GM12801 (cell line): Measurements from ENCODE around the gene SLC2A13.

Experiments
- TF ChIP-seq, protein P1 (sequence below): IDR thresholded peaks from one replicate; pipeline ENCODE4 v1.5.1; 2011; ENCODE audit warnings: control low read depth; ENCODE audit not compliant: insufficient read length; ENCODE audit errors: extremely low read depth

Gene SLC2A13

DNA sequence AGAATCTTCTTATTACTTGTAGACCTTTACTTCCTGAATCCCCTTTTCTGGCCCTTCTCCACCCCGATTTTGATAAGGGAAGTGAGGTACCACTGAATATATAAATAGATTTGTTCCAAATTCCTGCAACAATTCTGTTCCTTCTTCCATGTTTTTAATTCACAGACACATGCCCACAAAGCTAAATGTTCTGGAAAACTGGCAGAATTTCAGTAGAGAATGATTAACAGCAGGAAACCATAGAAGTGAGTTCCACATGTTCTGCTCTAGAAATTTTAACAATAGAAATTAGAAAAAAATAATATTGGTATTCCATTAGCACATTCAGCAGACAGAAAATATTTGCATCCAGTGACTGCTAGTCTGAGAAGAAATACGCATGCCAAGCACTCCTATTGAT is 139.6 kb downstream of the SLC2A13 start:
- TF ChIP-seq, protein P1, sequence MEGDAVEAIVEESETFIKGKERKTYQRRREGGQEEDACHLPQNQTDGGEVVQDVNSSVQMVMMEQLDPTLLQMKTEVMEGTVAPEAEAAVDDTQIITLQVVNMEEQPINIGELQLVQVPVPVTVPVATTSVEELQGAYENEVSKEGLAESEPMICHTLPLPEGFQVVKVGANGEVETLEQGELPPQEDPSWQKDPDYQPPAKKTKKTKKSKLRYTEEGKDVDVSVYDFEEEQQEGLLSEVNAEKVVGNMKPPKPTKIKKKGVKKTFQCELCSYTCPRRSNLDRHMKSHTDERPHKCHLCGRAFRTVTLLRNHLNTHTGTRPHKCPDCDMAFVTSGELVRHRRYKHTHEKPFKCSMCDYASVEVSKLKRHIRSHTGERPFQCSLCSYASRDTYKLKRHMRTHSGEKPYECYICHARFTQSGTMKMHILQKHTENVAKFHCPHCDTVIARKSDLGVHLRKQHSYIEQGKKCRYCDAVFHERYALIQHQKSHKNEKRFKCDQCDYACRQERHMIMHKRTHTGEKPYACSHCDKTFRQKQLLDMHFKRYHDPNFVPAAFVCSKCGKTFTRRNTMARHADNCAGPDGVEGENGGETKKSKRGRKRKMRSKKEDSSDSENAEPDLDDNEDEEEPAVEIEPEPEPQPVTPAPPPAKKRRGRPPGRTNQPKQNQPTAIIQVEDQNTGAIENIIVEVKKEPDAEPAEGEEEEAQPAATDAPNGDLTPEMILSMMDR, result no peak

GRCh38 chr12:39959467-39959866 is 146.4 kb downstream of the SLC2A13 start:
- TF ChIP-seq, protein P1, result no peak

DNA sequence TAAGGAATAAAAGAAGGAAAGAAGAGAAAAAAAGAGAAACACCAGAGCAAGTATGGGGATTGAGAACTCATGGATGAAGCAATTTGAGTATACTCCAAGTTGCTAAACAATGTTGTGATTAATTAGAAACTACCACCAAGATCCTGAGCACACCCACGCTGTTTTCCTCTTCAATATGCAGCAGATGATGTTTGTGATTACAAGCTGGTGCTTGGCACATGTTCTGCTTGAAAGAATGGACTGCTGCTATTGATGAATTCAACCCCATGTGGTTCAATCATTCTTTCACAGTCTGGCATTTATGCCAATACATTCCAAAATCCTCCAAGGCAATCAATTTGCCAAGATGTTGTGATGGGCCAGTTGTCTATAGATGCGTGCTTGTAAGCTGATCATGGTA is 146.8 kb downstream of the SLC2A13 start:
- TF ChIP-seq, protein P1, result no peak

DNA sequence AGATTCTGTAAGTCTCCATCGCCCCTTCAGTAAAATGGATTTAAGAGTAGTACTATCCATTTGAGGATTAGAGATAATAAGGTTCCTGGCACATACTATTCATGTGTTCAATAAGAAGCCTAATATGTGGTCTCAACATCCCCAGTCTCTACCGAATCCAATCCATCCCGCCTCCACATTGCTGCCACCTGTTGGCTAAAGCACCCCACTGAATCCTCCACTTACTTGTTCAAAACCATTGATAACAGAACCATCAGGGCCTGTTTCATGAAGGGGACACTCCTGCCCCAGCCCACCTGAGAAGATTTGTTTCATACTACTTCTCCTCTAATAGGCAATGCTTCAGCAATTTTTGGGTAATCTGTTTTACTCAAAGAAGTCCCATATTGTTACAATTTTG is 147.5 kb downstream of the SLC2A13 start:
- TF ChIP-seq, protein P1, result no peak

DNA sequence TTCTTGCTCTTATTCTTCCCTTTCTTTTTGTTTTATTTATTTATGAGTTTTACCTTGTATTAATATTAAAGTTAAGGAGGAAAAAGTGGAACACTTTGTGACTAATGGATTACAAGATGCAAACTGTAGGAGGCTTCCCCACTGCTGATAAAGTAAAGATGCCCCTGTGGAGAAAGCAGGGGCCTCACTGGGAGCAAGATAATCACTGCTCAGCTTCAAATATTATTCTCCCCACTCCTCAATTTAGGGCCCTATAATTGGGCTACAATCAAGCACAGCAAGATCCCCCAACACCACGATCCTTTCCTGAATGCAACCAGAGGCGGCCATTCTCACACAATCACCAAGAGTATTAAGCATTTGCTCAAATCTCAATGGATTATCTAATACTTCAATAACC is 149.2 kb downstream of the SLC2A13 start:
- TF ChIP-seq, protein P1, result no peak

DNA sequence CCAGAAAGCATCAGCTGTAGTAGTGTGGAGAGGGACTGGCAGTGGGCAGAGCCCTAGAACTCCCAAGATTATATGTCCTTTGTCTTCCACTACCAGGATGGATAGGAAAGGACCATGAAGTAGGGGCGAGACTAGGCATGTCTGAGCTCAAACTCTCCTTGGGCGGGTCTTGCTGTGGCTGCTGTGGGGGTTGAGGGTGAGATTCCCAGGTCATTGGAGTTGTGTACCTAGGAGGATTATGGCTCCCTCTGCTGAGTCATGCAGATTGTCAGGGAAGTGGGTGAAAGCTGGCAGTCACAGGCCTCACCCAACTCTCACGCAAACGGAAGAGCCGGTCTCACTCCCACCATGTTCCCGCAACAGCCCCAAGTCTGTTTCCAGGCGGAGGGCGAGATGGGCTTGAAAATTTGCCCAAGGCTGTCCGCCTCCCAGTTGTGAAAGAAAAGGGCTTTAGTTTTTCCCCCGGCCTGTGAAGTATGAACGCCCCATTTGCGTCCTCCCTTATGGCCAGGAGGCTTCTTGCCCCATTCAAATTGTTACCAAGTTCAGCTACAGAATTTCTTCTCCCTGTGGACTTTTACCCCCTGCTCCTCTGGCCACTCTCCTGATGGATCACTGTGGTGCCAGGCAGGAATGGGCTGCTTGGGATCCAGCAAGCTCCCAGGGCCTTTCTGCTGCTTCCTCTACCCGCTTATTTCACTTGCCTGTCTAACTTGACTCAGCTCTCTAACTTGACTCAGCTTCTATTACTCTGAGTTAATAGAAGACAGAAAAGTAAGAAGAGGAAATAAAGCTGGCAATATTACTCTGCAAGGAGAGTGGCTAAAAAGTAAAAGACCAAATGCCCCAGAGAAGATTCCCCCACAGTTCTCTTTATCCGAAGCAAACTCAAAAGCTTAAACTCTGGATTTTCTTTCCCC is 159.3 kb downstream of the SLC2A13 start:
- TF ChIP-seq, protein P1, result no peak

DNA sequence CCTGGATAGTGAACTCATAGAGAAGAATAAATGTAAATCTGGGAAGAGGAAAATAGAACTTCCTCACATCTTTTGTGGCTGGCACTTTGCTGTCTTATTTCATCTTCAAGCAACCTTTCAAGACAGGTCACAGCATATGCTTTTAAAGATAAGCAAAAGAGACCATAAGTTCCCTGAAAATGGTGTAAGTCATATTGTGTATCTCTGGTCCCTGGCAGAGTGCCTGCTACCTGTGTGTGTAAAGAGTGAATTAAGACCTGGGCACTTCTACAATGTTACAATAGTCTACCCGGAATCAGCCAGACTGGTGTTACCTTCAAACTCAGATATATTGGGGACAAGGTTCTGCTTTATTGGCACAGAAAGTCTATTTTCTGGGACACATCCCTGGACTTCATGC is 168.8 kb downstream of the SLC2A13 start:
- TF ChIP-seq, protein P1, result no peak
